Lung (tissue), 12 donors: ENCODE data around the gene CPNE1. TPM values are rescaled to one million over a fixed set of nuclear protein-coding genes. Genes with fewer than 3 reads are reported as not detected.
"Not testable (repeated sequence)": the region's sequence is repeated elsewhere in the genome, so short reads cannot be mapped to it uniquely, and the experiment has no call there.

ENCODE experiments used
- ATAC-seq: fragments of 200-7000 bp; cut with Tn5 transposase; one replicate; pipeline ENCODE4 v1.9.1; 2020; ENCODE audit warnings: moderate number of reproducible peaks; ENCODE audit not compliant: insufficient read depth, low FRiP score
- DNase-seq, 3 donors: peaks; one replicate each; pipeline ENCODE4 v3.0.0-alpha.2; 2013 to 2017
- H3K27ac ChIP-seq, 2 donors: one replicate each; pipeline ENCODE4 v1.5.1; 2013; ENCODE audit warnings: mild to moderate bottlenecking in 2 of 2, moderate library complexity in 2 of 2, control low read depth in 1 of 2, inconsistent platforms in 1 of 2, low read depth in 1 of 2, low read length in 1 of 2
- H3K27me3 ChIP-seq, 3 donors: one replicate each; pipeline ENCODE4 v1.5.1; 2013; ENCODE audit warnings: low read length in 2 of 3; ENCODE audit not compliant: control insufficient read depth in 3 of 3, insufficient read depth in 3 of 3
- H3K36me3 ChIP-seq, 4 donors: one replicate each; pipeline ENCODE4 v1.5.1; 2013; ENCODE audit warnings: low read length in 4 of 4, mild to moderate bottlenecking in 1 of 4, moderate library complexity in 1 of 4; ENCODE audit not compliant: control insufficient read depth in 4 of 4, insufficient read depth in 4 of 4
- H3K4me1 ChIP-seq, 5 donors: one replicate each; pipeline ENCODE4 v1.5.1; 2013; ENCODE audit warnings: low read length in 5 of 5, mild to moderate bottlenecking in 2 of 5, moderate library complexity in 1 of 5; ENCODE audit not compliant: control insufficient read depth in 5 of 5, insufficient read depth in 5 of 5
- H3K4me3 ChIP-seq: one replicate; pipeline ENCODE4 v1.5.1; 2013; ENCODE audit warnings: mild to moderate bottlenecking, control low read depth, moderate library complexity
- H3K9ac ChIP-seq, 2 donors: one replicate each; pipeline ENCODE4 v1.5.1; 2013; ENCODE audit warnings: low read length in 2 of 2, control low read depth in 1 of 2; ENCODE audit not compliant: insufficient read depth in 1 of 2
- H3K9me3 ChIP-seq, 4 donors: one replicate each; pipeline ENCODE4 v1.5.1; 2013; ENCODE audit warnings: low read length in 3 of 4, mild to moderate bottlenecking in 1 of 4, moderate library complexity in 1 of 4; ENCODE audit not compliant: control insufficient read depth in 4 of 4, insufficient read depth in 3 of 4
- WGBS, 2 donors: extraction: QIAGEN DNeasy Blood & Tissue Kit; methylation state at CpG; one replicate each; pipeline ENCODE4 v1.1.7; 2013; 5-methylcytosine and 5-hydroxymethylcytosine counted together
- polyA plus RNA-seq, 2 donors: library from polyadenylated mRNA; stranded (reverse); fragments of 200-250 nt; gene quantifications; one replicate each; pipeline ENCODE4 v1.2.1, GENCODE V29; 2013
- total RNA-seq, 2 donors: library from RNA; depleted of rRNA in 1 of 2; stranded (reverse); fragments of >200 nt in 1 of 2; gene quantifications; one replicate each; pipeline ENCODE4 v1.2.1, GENCODE V29; 2014 to 2021
- TF ChIP-seq, protein P1 (sequence below): IDR thresholded peaks from 2 replicates; pipeline ENCODE4 v1.5.1; 2012; ENCODE audit warnings: mild to moderate bottlenecking; ENCODE audit errors: control extremely low read depth, extremely low read depth
- donor health status: control.
- donor health status: control.
- donor health status: Bipolar disorder and iron deficiency.
- donor health status: healthy.
- donor health status: DM: yes; HTN: yes; CAD: no.

Gene CPNE1
- total and polyA plus RNA-seq, 4 donors: 91.9 to 180 (median 140) TPM

DNA sequence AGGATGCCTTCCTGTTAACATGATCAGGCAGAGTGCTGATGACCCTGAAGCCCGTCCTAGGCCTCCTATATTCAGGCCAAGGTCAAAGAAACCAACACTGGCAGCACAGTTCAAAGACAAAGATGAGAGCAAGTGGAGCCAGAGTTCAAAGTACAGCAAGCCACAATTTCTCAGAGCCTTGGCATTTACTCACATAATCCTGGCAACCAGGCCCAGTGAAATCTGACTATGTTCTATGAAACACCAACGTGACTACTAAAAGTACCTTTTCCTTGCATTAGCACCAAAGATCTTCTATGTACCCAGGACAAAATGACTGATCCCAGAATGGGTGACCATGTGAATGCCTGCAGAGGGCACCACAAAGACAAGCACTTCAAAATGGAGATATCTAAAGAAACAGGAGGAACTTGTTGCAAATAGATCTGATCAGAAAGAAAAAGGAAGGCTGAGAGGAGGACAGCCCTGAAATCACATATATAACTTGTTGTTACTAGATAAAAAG lies 30.6 kb upstream of the CPNE1 start:
- TF ChIP-seq, protein P1, sequence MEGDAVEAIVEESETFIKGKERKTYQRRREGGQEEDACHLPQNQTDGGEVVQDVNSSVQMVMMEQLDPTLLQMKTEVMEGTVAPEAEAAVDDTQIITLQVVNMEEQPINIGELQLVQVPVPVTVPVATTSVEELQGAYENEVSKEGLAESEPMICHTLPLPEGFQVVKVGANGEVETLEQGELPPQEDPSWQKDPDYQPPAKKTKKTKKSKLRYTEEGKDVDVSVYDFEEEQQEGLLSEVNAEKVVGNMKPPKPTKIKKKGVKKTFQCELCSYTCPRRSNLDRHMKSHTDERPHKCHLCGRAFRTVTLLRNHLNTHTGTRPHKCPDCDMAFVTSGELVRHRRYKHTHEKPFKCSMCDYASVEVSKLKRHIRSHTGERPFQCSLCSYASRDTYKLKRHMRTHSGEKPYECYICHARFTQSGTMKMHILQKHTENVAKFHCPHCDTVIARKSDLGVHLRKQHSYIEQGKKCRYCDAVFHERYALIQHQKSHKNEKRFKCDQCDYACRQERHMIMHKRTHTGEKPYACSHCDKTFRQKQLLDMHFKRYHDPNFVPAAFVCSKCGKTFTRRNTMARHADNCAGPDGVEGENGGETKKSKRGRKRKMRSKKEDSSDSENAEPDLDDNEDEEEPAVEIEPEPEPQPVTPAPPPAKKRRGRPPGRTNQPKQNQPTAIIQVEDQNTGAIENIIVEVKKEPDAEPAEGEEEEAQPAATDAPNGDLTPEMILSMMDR: no peak
- no peaks in the 10 kb centered on the region for H3K9me3 ChIP-seq
- H3K4me1 ChIP-seq: peaks cover 0 to 13% (median under 1%) of the 10 kb centered on the region in 5 donors
- no peak for DNase-seq
- H3K27ac ChIP-seq: no peak overlapping the region
- H3K4me3 ChIP-seq: no peak overlapping the region
- no peak overlapping the region for H3K9ac ChIP-seq
- H3K27me3 ChIP-seq: no peaks in the 10 kb centered on the region
- peaks cover 0 to 11% (median 4%) of the 10 kb centered on the region in 4 donors for H3K36me3 ChIP-seq
- 90 to 91% methylated on average over 2 of the region's 2 CpGs for WGBS, 2 donors
- ATAC-seq: no peak

DNA sequence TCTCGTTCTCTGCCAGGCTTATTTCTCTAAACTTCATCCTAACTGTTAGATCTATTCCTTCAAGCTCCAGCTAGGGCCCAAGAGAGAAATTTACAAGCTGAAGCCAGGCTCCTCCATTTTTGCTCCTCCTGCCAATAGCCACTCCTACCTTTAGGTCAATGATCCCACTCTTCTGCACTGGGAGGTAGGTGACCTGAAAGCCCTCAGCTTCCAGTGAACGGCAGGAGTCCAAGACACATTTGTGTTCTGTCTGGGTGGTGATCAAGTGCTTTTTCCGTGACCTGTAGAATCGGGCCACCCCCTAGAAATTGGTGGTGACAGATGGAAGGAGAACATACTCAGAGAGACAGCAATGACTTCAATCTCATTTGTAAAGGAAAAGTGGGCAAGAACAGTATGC lies 25.6 kb upstream of the CPNE1 start:
- DNase-seq (no peak), ATAC-seq (no peak)
- WGBS, 2 donors: 91 to 94% methylated on average over 4 of the region's 4 CpGs
- Histone ChIP-seq H3K4me3 (no peak overlapping the region), H3K27me3 (no peaks in the 10 kb centered on the region), H3K27ac (no peak overlapping the region), H3K9me3 (no peaks in the 10 kb centered on the region), H3K4me1 (no peaks in the 10 kb centered on the region), H3K9ac (no peak overlapping the region), H3K36me3 (peaks cover 5 to 19% (median 7%) of the 10 kb centered on the region in 4 donors)
- TF ChIP-seq, protein P1: no peak

DNA sequence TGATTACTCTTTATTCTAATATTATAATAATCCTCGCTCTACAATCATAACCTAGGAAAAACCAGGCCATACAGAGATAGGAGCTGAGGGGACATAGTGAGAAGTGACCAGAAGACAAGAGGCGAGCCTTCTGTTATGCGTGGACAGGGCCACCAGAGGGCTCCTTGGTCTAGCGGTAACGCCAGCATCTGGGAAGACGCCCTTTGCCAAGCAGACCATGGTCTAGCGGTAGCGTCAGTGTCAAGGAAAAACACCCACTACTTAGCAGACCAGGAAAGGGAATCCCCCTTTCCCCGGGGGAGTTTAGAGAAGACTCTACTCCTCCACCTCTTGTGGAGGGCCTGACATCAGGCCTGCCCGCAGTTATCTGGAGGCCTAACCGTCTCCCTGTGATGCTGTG lies 22.2 kb upstream of the CPNE1 start:
- H3K9me3 ChIP-seq, ATAC-seq, H3K27me3 ChIP-seq, H3K9ac ChIP-seq, H3K4me1 ChIP-seq, H3K4me3 ChIP-seq, DNase-seq, H3K27ac ChIP-seq: not testable (repeated sequence)
- H3K36me3 ChIP-seq: peaks cover 3 to 16% (median 7%) of the 10 kb centered on the region in 4 donors
- WGBS, 2 donors: 96 to 99% methylated on average over 11 of the region's 11 CpGs

- not testable (repeated sequence) for H3K9me3 ChIP-seq, H3K27ac ChIP-seq, H3K4me3 ChIP-seq, H3K9ac ChIP-seq, ATAC-seq, H3K27me3 ChIP-seq, DNase-seq, H3K4me1 ChIP-seq
- 98 to 99% methylated on average over 9 of the region's 9 CpGs for WGBS, 2 donors
- peaks cover 3 to 17% (median 10%) of the 10 kb centered on the region in 4 donors for H3K36me3 ChIP-seq
Measured at GRCh38 chr20:35685368-35685767, 20.7 kb upstream of the CPNE1 start.
